KMS-11 (cell line): ENCODE data around the gene PIP5K1C.

Experiments used
- H2AFZ ChIP-seq: fragments of 200-600 bp; sonication (generic); 2 replicates; pipeline ENCODE4 v1.6.1; 2016; ENCODE audit warnings: antibody characterized with exemption, mixed run types, low read depth
- H3K27ac ChIP-seq: fragments of 200-600 bp; sonication (generic); 2 replicates; pipeline ENCODE4 v1.6.1; 2016; ENCODE audit warnings: mild to moderate bottlenecking, mixed run types
- H3K27me3 ChIP-seq: fragments of 200-600 bp; sonication (generic); 2 replicates; pipeline ENCODE4 v1.6.1; 2017; ENCODE audit warnings: mild to moderate bottlenecking, low read depth, mixed run types, moderate library complexity; ENCODE audit not compliant: insufficient read depth
- H3K36me3 ChIP-seq: fragments of 200-600 bp; sonication (generic); 2 replicates; pipeline ENCODE4 v1.6.1; 2017; ENCODE audit warnings: mild to moderate bottlenecking, mixed run types; ENCODE audit not compliant: insufficient read depth
- H3K4me1 ChIP-seq: fragments of 200-600 bp; sonication (generic); 2 replicates; pipeline ENCODE4 v1.6.1; 2016; ENCODE audit warnings: mild to moderate bottlenecking, low read depth, mixed run types; ENCODE audit not compliant: poor library complexity, severe bottlenecking
- H3K4me2 ChIP-seq: fragments of 200-600 bp; sonication (generic); 2 replicates; pipeline ENCODE4 v1.7.0; 2016; ENCODE audit warnings: mild to moderate bottlenecking, mixed run types
- H3K4me3 ChIP-seq: fragments of 200-600 bp; sonication (generic); IDR thresholded peaks from 2 replicates; pipeline ENCODE4 v1.6.1; 2017; ENCODE audit warnings: low read depth, low read length, mixed read lengths; ENCODE audit not compliant: insufficient read depth
- H3K79me2 ChIP-seq: fragments of 200-600 bp; sonication (generic); 2 replicates; pipeline ENCODE4 v1.6.1; 2016; ENCODE audit warnings: low read depth, mixed run types; ENCODE audit not compliant: insufficient read depth
- H3K9ac ChIP-seq: fragments of 200-600 bp; sonication (generic); 2 replicates; pipeline ENCODE4 v1.6.1; 2016; ENCODE audit warnings: mild to moderate bottlenecking, mixed run types
- H4K20me1 ChIP-seq: fragments of 200-600 bp; sonication (generic); 2 replicates; pipeline ENCODE4 v1.6.1; 2016; ENCODE audit warnings: mild to moderate bottlenecking, mixed run types; ENCODE audit not compliant: insufficient read depth
- TF ChIP-seq, protein P1 (sequence below): fragments of 200-600 bp; sonication (generic); conservative IDR thresholded peaks from 2 replicates; pipeline ENCODE4 v1.6.1; 2017; ENCODE audit warnings: low read depth, mild to moderate bottlenecking, antibody characterized with exemption, low read length, moderate library complexity, mixed read lengths

Gene PIP5K1C

GRCh38 chr19:3730457-3730958 lies 30.2 kb upstream of the PIP5K1C start:
- H3K4me2 ChIP-seq: no peak overlapping the region
- H3K9ac ChIP-seq: no peak overlapping the region
- peaks cover 31% of the 10 kb centered on the region for H3K27me3 ChIP-seq
- H3K27ac ChIP-seq: no peak overlapping the region
- no peak overlapping the region for H3K4me3 ChIP-seq
- H3K4me1 ChIP-seq: peaks cover 7% of the 10 kb centered on the region
- TF ChIP-seq, protein P1, sequence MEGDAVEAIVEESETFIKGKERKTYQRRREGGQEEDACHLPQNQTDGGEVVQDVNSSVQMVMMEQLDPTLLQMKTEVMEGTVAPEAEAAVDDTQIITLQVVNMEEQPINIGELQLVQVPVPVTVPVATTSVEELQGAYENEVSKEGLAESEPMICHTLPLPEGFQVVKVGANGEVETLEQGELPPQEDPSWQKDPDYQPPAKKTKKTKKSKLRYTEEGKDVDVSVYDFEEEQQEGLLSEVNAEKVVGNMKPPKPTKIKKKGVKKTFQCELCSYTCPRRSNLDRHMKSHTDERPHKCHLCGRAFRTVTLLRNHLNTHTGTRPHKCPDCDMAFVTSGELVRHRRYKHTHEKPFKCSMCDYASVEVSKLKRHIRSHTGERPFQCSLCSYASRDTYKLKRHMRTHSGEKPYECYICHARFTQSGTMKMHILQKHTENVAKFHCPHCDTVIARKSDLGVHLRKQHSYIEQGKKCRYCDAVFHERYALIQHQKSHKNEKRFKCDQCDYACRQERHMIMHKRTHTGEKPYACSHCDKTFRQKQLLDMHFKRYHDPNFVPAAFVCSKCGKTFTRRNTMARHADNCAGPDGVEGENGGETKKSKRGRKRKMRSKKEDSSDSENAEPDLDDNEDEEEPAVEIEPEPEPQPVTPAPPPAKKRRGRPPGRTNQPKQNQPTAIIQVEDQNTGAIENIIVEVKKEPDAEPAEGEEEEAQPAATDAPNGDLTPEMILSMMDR: no peak
- H3K79me2 ChIP-seq: no peaks in the 10 kb centered on the region
- H3K36me3 ChIP-seq: no peaks in the 10 kb centered on the region
- no peaks in the 10 kb centered on the region for H4K20me1 ChIP-seq
- H2AFZ ChIP-seq: no peak overlapping the region

- Histone ChIP-seq H2AFZ (no peak overlapping the region), H3K79me2 (no peaks in the 10 kb centered on the region), H3K27me3 (peaks cover 4% of the 10 kb centered on the region; the same call in 1 of the 2 replicates), H3K4me3 (no peak overlapping the region), H3K27ac (no peak overlapping the region), H4K20me1 (no peaks in the 10 kb centered on the region), H3K4me2 (no peak overlapping the region; the same call in 1 of the 2 replicates), H3K36me3 (no peaks in the 10 kb centered on the region), H3K9ac (no peak overlapping the region), H3K4me1 (peaks cover 22% of the 10 kb centered on the region)
- TF ChIP-seq, protein P1: no peak
Measured at GRCh38 chr19:3725640-3726310, 25.5 kb upstream of the PIP5K1C start.

DNA sequence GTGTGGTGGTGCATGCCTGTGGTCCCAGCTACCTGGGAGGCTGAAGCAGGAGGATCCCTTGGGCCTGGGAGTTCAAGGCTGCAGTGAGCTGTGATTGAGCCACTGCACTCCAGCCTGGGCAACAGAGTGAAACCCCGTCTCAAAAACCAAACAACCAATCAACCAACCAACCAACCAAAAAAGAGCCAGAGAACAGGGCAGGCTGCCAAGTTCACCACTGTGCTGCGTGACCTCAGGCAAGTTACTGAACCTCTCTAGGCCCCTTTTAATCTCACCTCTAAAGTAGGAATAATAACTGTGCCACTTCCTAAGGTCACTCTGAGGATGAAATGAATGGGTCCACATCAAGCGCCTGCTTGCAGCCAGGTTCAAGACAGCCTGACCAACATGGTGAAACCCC lies 24.9 kb upstream of the PIP5K1C start:
- Histone ChIP-seq H2AFZ (no peak overlapping the region), H3K4me3 (no peak overlapping the region), H3K79me2 (no peaks in the 10 kb centered on the region), H3K27ac (no peak overlapping the region), H4K20me1 (no peaks in the 10 kb centered on the region), H3K9ac (no peak overlapping the region), H3K4me2 (peak overlapping the region; percentile 26), H3K36me3 (no peaks in the 10 kb centered on the region), H3K4me1 (peaks cover 25% of the 10 kb centered on the region), H3K27me3 (peaks cover 8% of the 10 kb centered on the region; the same call in 1 of the 2 replicates)
- TF ChIP-seq, protein P1: no peak

DNA sequence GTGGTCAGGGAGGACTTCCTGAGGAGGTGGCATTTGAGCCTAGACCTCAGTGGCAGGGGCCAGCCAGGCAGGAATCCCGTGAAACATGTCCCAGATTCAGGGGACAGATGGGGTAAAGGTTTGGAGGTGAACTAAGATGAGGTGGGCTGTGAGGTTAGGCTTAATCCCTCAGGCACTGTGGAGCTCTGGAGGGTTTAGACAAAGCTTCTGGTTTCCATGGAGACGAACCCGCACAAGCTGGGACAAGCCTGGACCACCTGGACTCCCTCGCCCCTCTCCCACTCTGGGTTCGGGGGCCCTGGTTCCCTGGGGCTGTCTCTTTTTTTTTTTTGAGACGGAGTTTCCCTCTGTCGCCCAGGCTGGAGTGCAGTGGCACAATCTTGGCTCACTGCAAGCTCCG lies 23.6 kb upstream of the PIP5K1C start:
- Histone ChIP-seq H3K27ac (no peak overlapping the region), H3K9ac (no peak overlapping the region)

More for the DNA sequence above, 23.6 kb upstream of the PIP5K1C start:
- H3K4me3 ChIP-seq: no peak overlapping the region
- no peaks in the 10 kb centered on the region for H4K20me1 ChIP-seq
- no peaks in the 10 kb centered on the region for H3K79me2 ChIP-seq
- TF ChIP-seq, protein P1: no peak
- H3K4me1 ChIP-seq: peaks cover 25% of the 10 kb centered on the region
- no peak overlapping the region for H3K4me2 ChIP-seq
- peaks cover 12% of the 10 kb centered on the region for H3K27me3 ChIP-seq
- no peak overlapping the region for H2AFZ ChIP-seq
- H3K36me3 ChIP-seq: no peaks in the 10 kb centered on the region
